Measurements from ENCODE around the gene TXNL1.

TXNL1 gene

GRCh38 chr18:56638232-56639103 is at the start of gene TXNL1:
TXNL1 (minus strand) TSS chr18:56638592; CDS start chr18:56638440, 152 bp downstream.
- Histone ChIP-seq H3K4me2 (ENCODE audit: low read length) (peak within 1 kb of the TSS; percentile 59), H3K27ac (peak within 1 kb of the TSS; percentile 91), H3K79me2 (peaks cover 37% of the 10 kb centered on the region), H3K9me3 (ENCODE audit: control insufficient read depth, low read length) (no peaks in the 10 kb centered on the region), H3K36me3 (ENCODE audit: control insufficient read depth, insufficient read depth, low read length) (no peaks in the 10 kb centered on the region), H2AFZ (peak within 1 kb of the TSS; percentile 99), H3K4me1 (peaks cover 4% of the 10 kb centered on the region), H3K9ac (peak within 1 kb of the TSS; percentile 95), H3K27me3 (ENCODE audit: control insufficient read depth, insufficient read depth, low read length) (no peaks in the 10 kb centered on the region), H3K4me3 (ENCODE audit: low read depth, low read length) (peak within 1 kb of the TSS; percentile 97)
- no peak for TF ChIP-seq CTCF (IDR thresholded peaks at IDR 0.05)

GRCh38 chr18:56684277-56684676 is 45.9 kb upstream of the TXNL1 start:
- Histone ChIP-seq H3K4me1 (no peaks in the 10 kb centered on the region), H3K9ac (no peak overlapping the region), H3K9me3 (ENCODE audit: control insufficient read depth, low read length) (no peaks in the 10 kb centered on the region), H2AFZ (no peak overlapping the region), H3K4me2 (ENCODE audit: low read length) (no peak overlapping the region), H3K36me3 (ENCODE audit: control insufficient read depth, insufficient read depth, low read length) (no peaks in the 10 kb centered on the region), H3K79me2 (peaks cover 2% of the 10 kb centered on the region), H3K27ac (no peak overlapping the region), H3K27me3 (ENCODE audit: control insufficient read depth, insufficient read depth, low read length) (no peaks in the 10 kb centered on the region), H3K4me3 (ENCODE audit: low read depth, low read length) (no peak overlapping the region)
- TF ChIP-seq CTCF (IDR thresholded peaks at IDR 0.05), result no peak

GRCh38 chr18:56678836-56679565 is 40.6 kb upstream of the TXNL1 start:
- Histone ChIP-seq H3K4me1 (no peaks in the 10 kb centered on the region), H3K27ac (no peak overlapping the region), H3K9ac (no peak overlapping the region), H3K27me3 (ENCODE audit: control insufficient read depth, insufficient read depth, low read length) (no peaks in the 10 kb centered on the region), H3K9me3 (ENCODE audit: control insufficient read depth, low read length) (no peaks in the 10 kb centered on the region), H3K4me2 (ENCODE audit: low read length) (no peak overlapping the region), H3K79me2 (no peaks in the 10 kb centered on the region), H3K36me3 (ENCODE audit: control insufficient read depth, insufficient read depth, low read length) (no peaks in the 10 kb centered on the region), H3K4me3 (ENCODE audit: low read depth, low read length) (no peak overlapping the region), H2AFZ (no peak overlapping the region)
- no peak for TF ChIP-seq CTCF (IDR thresholded peaks at IDR 0.05)

GRCh38 chr18:56676639-56677038 is 38.2 kb upstream of the TXNL1 start:
- no peak overlapping the region for H3K27ac ChIP-seq
- H3K9me3 ChIP-seq (ENCODE audit: control insufficient read depth, low read length), result no peaks in the 10 kb centered on the region
- H3K36me3 ChIP-seq (ENCODE audit: control insufficient read depth, insufficient read depth, low read length), result no peaks in the 10 kb centered on the region
- no peak overlapping the region for H3K4me2 ChIP-seq (ENCODE audit: low read length)
- no peak overlapping the region for H3K4me3 ChIP-seq (ENCODE audit: low read depth, low read length)
- H3K79me2 ChIP-seq, result no peaks in the 10 kb centered on the region
- no peak overlapping the region for H2AFZ ChIP-seq
- no peak for TF ChIP-seq CTCF (IDR thresholded peaks at IDR 0.05)
- no peaks in the 10 kb centered on the region for H3K27me3 ChIP-seq (ENCODE audit: control insufficient read depth, insufficient read depth, low read length)
- no peak overlapping the region for H3K9ac ChIP-seq
- H3K4me1 ChIP-seq, result no peaks in the 10 kb centered on the region
